GM18519 (cell line): ENCODE results near the gene PCLO.
"Not testable (repeated sequence)": the region's sequence is repeated elsewhere in the genome, so short reads cannot be mapped to it uniquely, and the experiment has no call there.

Experiments
- ATAC-seq: cut with Tn5 transposase; IDR thresholded peaks from one replicate; pipeline ENCODE4 v1.9.1; 2021; ENCODE audit warnings: mild to moderate bottlenecking, moderate library complexity; ENCODE audit not compliant: unreplicated experiment, low FRiP score

PCLO gene

GRCh38 chr7:82750007-82750406 is 412.7 kb downstream of the PCLO start:
- no peak for ATAC-seq

- ATAC-seq, result no peak
Measured at GRCh38 chr7:82745820-82746219, 416.9 kb downstream of the PCLO start.

- ATAC-seq, result no peak
Measured at GRCh38 chr7:82745117-82745516, 417.6 kb downstream of the PCLO start.

- ATAC-seq, result no peak
Measured at GRCh38 chr7:82742163-82742562, 420.5 kb downstream of the PCLO start.

- ATAC-seq, result no peak
Measured at GRCh38 chr7:82741493-82741892, 421.2 kb downstream of the PCLO start.

- no peak for ATAC-seq
Measured at GRCh38 chr7:82740246-82740848, 422.3 kb downstream of the PCLO start.

- no peak for ATAC-seq
Measured at GRCh38 chr7:82736633-82737032, 426.1 kb downstream of the PCLO start.

GRCh38 chr7:82732677-82733076 is 430.0 kb downstream of the PCLO start:
- ATAC-seq, result no peak

GRCh38 chr7:82729172-82730030 is 433.3 kb downstream of the PCLO start:
- no peak for ATAC-seq

GRCh38 chr7:82726038-82726800 is 436.5 kb downstream of the PCLO start:
- ATAC-seq, result no peak

- ATAC-seq, result no peak
Measured at GRCh38 chr7:82723411-82723810, 439.3 kb downstream of the PCLO start.

- ATAC-seq, result no peak
Measured at GRCh38 chr7:82722946-82723345, 439.7 kb downstream of the PCLO start.

GRCh38 chr7:82715344-82715743 is 447.3 kb downstream of the PCLO start:
- no peak for ATAC-seq

- no peak for ATAC-seq
Measured at GRCh38 chr7:82714883-82715282, 447.8 kb downstream of the PCLO start.

- no peak for ATAC-seq
Measured at GRCh38 chr7:82713506-82713905, 449.2 kb downstream of the PCLO start.

GRCh38 chr7:82706344-82706743 is 456.3 kb downstream of the PCLO start:
- ATAC-seq, result not testable (repeated sequence)

- ATAC-seq, result no peak
Measured at GRCh38 chr7:82705517-82706260, 457.0 kb downstream of the PCLO start.

GRCh38 chr7:82704121-82704520 is 458.6 kb downstream of the PCLO start:
- no peak for ATAC-seq
